Neural cell (in vitro differentiated cells): Measurements from ENCODE around the gene IRF7.

Experiments used
- EP300 ChIP-seq: fragments of 450-650 bp; conservative IDR thresholded peaks from 2 replicates; pipeline ENCODE4 v1.6.1; 2014; ENCODE audit warnings: antibody characterized with exemption, mild to moderate bottlenecking, moderate library complexity; ENCODE audit not compliant: poor library complexity, severe bottlenecking
- EZH2 ChIP-seq: fragments of 200-600, 300-800 bp; shearing (Covaris generic), sonication (generic); IDR thresholded peaks from 2 replicates; pipeline ENCODE4 v1.6.1; 2014; ENCODE audit warnings: antibody characterized with exemption, low read length, borderline replicate concordance, mild to moderate bottlenecking; ENCODE audit not compliant: insufficient read depth, poor library complexity, severe bottlenecking
- MXI1 ChIP-seq: fragments of 450-650 bp; conservative IDR thresholded peaks from 2 replicates; pipeline ENCODE4 v1.6.1; 2014; ENCODE audit warnings: antibody characterized with exemption, mild to moderate bottlenecking; ENCODE audit not compliant: poor library complexity, severe bottlenecking
- SMC3 ChIP-seq: fragments of 450-650 bp; conservative IDR thresholded peaks from 2 replicates; pipeline ENCODE4 v1.6.1; 2014; ENCODE audit warnings: antibody characterized with exemption, mild to moderate bottlenecking, moderate library complexity; ENCODE audit not compliant: poor library complexity
- TF ChIP-seq, protein P1 (sequence below): fragments of 450-650 bp; IDR thresholded peaks from 2 replicates; pipeline ENCODE4 v1.5.1; 2014; ENCODE audit warnings: antibody characterized with exemption, mild to moderate bottlenecking, moderate library complexity; ENCODE audit not compliant: poor library complexity, severe bottlenecking

DNA sequence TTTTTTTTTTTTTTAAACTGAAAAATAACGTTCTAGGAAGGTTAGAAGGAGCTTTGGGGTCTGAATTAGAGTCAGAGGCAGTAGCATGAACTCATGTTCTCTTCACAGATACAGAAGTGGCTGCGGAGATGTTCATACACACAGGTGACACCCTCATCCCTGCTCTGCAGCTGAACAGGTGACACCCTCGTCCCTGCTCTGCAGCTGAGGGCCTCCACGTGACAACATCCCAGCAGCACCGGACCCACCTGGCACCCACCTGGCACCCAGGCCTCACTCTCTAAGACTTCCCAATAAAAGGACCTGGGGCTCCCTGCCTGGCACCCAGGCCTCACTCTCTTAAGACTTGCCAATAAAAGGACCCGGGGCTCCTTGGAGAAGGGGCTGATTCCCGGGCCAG lies 41.1 kb upstream of the IRF7 start:
- no peak for TF ChIP-seq EZH2
- TF ChIP-seq, protein P1, sequence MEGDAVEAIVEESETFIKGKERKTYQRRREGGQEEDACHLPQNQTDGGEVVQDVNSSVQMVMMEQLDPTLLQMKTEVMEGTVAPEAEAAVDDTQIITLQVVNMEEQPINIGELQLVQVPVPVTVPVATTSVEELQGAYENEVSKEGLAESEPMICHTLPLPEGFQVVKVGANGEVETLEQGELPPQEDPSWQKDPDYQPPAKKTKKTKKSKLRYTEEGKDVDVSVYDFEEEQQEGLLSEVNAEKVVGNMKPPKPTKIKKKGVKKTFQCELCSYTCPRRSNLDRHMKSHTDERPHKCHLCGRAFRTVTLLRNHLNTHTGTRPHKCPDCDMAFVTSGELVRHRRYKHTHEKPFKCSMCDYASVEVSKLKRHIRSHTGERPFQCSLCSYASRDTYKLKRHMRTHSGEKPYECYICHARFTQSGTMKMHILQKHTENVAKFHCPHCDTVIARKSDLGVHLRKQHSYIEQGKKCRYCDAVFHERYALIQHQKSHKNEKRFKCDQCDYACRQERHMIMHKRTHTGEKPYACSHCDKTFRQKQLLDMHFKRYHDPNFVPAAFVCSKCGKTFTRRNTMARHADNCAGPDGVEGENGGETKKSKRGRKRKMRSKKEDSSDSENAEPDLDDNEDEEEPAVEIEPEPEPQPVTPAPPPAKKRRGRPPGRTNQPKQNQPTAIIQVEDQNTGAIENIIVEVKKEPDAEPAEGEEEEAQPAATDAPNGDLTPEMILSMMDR, result no peak
- TF ChIP-seq MXI1, result no peak
- TF ChIP-seq SMC3, result no peak
- TF ChIP-seq EP300, result no peak
